A549 (cell line): ENCODE data around the gene SS18L1. TPM values are rescaled to one million over a fixed set of nuclear protein-coding genes. Genes with fewer than 3 reads are reported as not detected.

Experiments
- ATAC-seq, 2 experiments: fragments of 200-7000 bp in 1 of 2; fragments of >200 bp in 1 of 2; cut with Nextera tagmentation in 1 of 2; cut with Tn5 transposase in 1 of 2; 3 replicates each; pipeline versions ENCODE4 v1.8.0 to v1.9.1; 2018 to 2020; ENCODE audit warnings: mild to moderate bottlenecking in 1 of 2, moderate library complexity in 1 of 2
- CTCF ChIA-PET: fragments of 300-600 bp; sonication (Branson Sonifier 250); formaldehyde crosslinking; extraction: SDS; loops from one replicate; lab custom pipeline; 2021; ENCODE audit warnings: antibody characterized with exemption, inconsistent platforms; lab: Yijun Ruan, JAX
- POLR2A ChIA-PET: fragments of 350-600 bp; formaldehyde crosslinking; extraction: SDS; loops from one replicate; lab custom pipeline; 2021; ENCODE audit warnings: antibody characterized with exemption, inconsistent platforms; lab: Yijun Ruan, JAX
- DNase-seq, 2 experiments: peaks; one replicate each; pipeline versions ENCODE4 v3.0.0 to v3.0.0-alpha.2; 2011 to 2016; ENCODE audit warnings: low read depth in 1 of 2, low spot score in 1 of 2
- FAIRE-seq: peaks from 2 replicates; lab custom pipeline; 2011; peaks lifted over from hg19 to GRCh38; lab: Jason Lieb, UNC
- H3K27ac ChIP-seq, 2 experiments: fragments of >200 bp; sonication (Bioruptor Twin); formaldehyde crosslinking; 3 replicates each; pipeline ENCODE4 v1.5.1; 2016 to 2017
- H3K4me1 ChIP-seq: fragments of >200 bp; sonication (Bioruptor Twin); formaldehyde crosslinking; 3 replicates; pipeline ENCODE4 v1.6.1; 2016
- H3K4me2 ChIP-seq: fragments of >200 bp; sonication (Bioruptor Twin); formaldehyde crosslinking; 3 replicates; pipeline ENCODE4 v1.6.1; 2016
- H3K4me3 ChIP-seq: fragments of >200 bp; sonication (Bioruptor Twin); formaldehyde crosslinking; 3 replicates; pipeline ENCODE4 v1.5.1; 2016
- H3K9me3 ChIP-seq: fragments of >200 bp; sonication (Bioruptor Twin); formaldehyde crosslinking; 3 replicates; pipeline ENCODE4 v1.6.1; 2016
- ATOH8 ChIP-seq: fragments of 250-450 bp; sonication (Bioruptor Pico); IDR thresholded peaks from 2 replicates; pipeline ENCODE4 v1.5.0; 2020; ENCODE audit warnings: low read depth, mild to moderate bottlenecking, moderate library complexity
- CEBPB ChIP-seq, 2 experiments: fragments of >200 bp in 1 of 2; sonication (Bioruptor Twin) in 1 of 2; formaldehyde crosslinking in 1 of 2; IDR thresholded peaks; 2 replicates each; pipeline ENCODE4 v1.6.1; 2012 to 2016
- CHD2 ChIP-seq: fragments of 150-350 bp; IDR thresholded peaks from 2 replicates; pipeline ENCODE4 v1.6.1; 2014; ENCODE audit warnings: low read length; ENCODE audit not compliant: partially characterized antibody
- CHD4 ChIP-seq: fragments of 200-600 bp; sonication (generic); IDR thresholded peaks from 2 replicates; pipeline ENCODE4 v1.6.1; 2016; ENCODE audit warnings: antibody characterized with exemption, mild to moderate bottlenecking, borderline replicate concordance
- E2F6 ChIP-seq: IDR thresholded peaks from 2 replicates; pipeline ENCODE4 v1.6.1; 2012; ENCODE audit warnings: low read depth, borderline replicate concordance
- GATA3 ChIP-seq: IDR thresholded peaks from 2 replicates; pipeline ENCODE4 v1.6.1; 2012; ENCODE audit warnings: borderline replicate concordance
- HDAC2 ChIP-seq: fragments of 200-600 bp; sonication (generic); IDR thresholded peaks from 2 replicates; pipeline ENCODE4 v1.6.1; 2016
- HEYL ChIP-seq: fragments of 250-450 bp; sonication (Bioruptor Pico); IDR thresholded peaks from 2 replicates; pipeline ENCODE4 v1.8.0; 2021; ENCODE audit warnings: mild to moderate bottlenecking, moderate library complexity
- HOXA7 ChIP-seq: fragments of 250-450 bp; sonication (Bioruptor Pico); IDR thresholded peaks from 2 replicates; pipeline ENCODE4 v1.5.0; 2020; ENCODE audit warnings: mild to moderate bottlenecking, moderate library complexity
- HOXB13 ChIP-seq: fragments of 250-450 bp; sonication (Bioruptor Pico); IDR thresholded peaks from 2 replicates; pipeline ENCODE4 v1.5.0; 2020; ENCODE audit warnings: low read depth, mild to moderate bottlenecking, moderate library complexity
- JUN ChIP-seq, 2 experiments: fragments of >200 bp; sonication (Bioruptor Twin); formaldehyde crosslinking; IDR thresholded peaks; 2 replicates in 1 of 2; 3 replicates in 1 of 2; pipeline ENCODE4 v1.6.1; 2016 to 2017
- KDM5A ChIP-seq: fragments of 200-600 bp; sonication (generic); IDR thresholded peaks from 2 replicates; pipeline ENCODE4 v1.6.1; 2016; ENCODE audit warnings: antibody characterized with exemption, mild to moderate bottlenecking
- MYC ChIP-seq: IDR thresholded peaks from 2 replicates; pipeline ENCODE4 v1.6.1; 2012; ENCODE audit warnings: mild to moderate bottlenecking, inconsistent platforms, low read length, improper control_type of control experiment, borderline replicate concordance
- PHF8 ChIP-seq: fragments of 200-600 bp; sonication (generic); IDR thresholded peaks from 2 replicates; pipeline ENCODE4 v1.6.1; 2016; ENCODE audit warnings: low read depth, mild to moderate bottlenecking, antibody characterized with exemption, moderate library complexity, borderline replicate concordance
- RCOR1 ChIP-seq: fragments of 150-350 bp; IDR thresholded peaks from 2 replicates; pipeline ENCODE4 v1.6.1; 2014; ENCODE audit warnings: antibody characterized with exemption, low read length, low read depth
- REST ChIP-seq: fragments of 200-600 bp; sonication (generic); IDR thresholded peaks from 2 replicates; pipeline ENCODE4 v1.6.1; 2016; ENCODE audit warnings: antibody characterized with exemption, mild to moderate bottlenecking, moderate library complexity
- TP53 ChIP-seq: fragments of 250-450 bp; sonication (Bioruptor Pico); IDR thresholded peaks from 2 replicates; pipeline ENCODE4 v1.5.0; 2021; ENCODE audit warnings: mild to moderate bottlenecking, moderate library complexity
- ZC3H11A ChIP-seq: fragments of 450-650 bp; IDR thresholded peaks from 2 replicates; pipeline ENCODE4 v1.6.1; 2014; ENCODE audit warnings: antibody characterized with exemption, mild to moderate bottlenecking
- ZNF302 ChIP-seq: fragments of 250-450 bp; sonication (Bioruptor Pico); IDR thresholded peaks from 2 replicates; pipeline ENCODE4 v1.9.0; 2021; ENCODE audit warnings: inconsistent platforms, mild to moderate bottlenecking, moderate library complexity
- WGBS: methylation state at CpG from one replicate; pipeline ENCODE4 v1.1.6; 2017; ENCODE audit errors: missing lambda C conversion rate; 5-methylcytosine and 5-hydroxymethylcytosine counted together
- polyA plus RNA-seq, 4 experiments: library from polyadenylated mRNA; depleted of rRNA in 3 of 4; stranded (reverse); fragments of >200 nt; fragmentation: RNase III in 1 of 4; extraction: RNeasy Plus Mini Kit Qiagen cat#74134 plus additional on column Dnase treatment in 1 of 4; gene quantifications; 2 replicates in 3 of 4; 3 replicates in 1 of 4; pipeline ENCODE4 v1.2.3, GENCODE V29; 2011 to 2017

SS18L1 gene
- polyA plus RNA-seq, 2 of the 4 experiments (the other 2 are of a cell fraction), result 7.4 to 13.1 TPM

- peaks cover 18% of the 10 kb centered on the region for H3K4me1 ChIP-seq
- H3K4me2 ChIP-seq, result no peak overlapping the region
- ChIA-PET POLR2A (no interaction called here), CTCF (interaction anchor here (1.5 kb wide), 1 partner anchor 148 kb away, joined by 5 read pairs; no protein-coding TSS in a partner anchor)
- no peak for ATAC-seq
- DNase-seq, result no peak
- H3K27ac ChIP-seq, result no peak overlapping the region
- TF ChIP-seq ZC3H11A, result no peak
- no peak for TF ChIP-seq KDM5A
- TF ChIP-seq HEYL, result no peak
- no peak for TF ChIP-seq TP53 (CRISPR knock-in tag)
- no peak for TF ChIP-seq JUN (IDR thresholded peaks at IDR 0.05)
- no peak for TF ChIP-seq CEBPB (IDR thresholded peaks at IDR 0.05)
- no peak for TF ChIP-seq HDAC2
- TF ChIP-seq E2F6, result no peak
- no peak for TF ChIP-seq CHD4
- no peak for TF ChIP-seq RCOR1
- no peak for TF ChIP-seq HOXA7 (CRISPR knock-in tag)
- H3K4me3 ChIP-seq, result no peak overlapping the region
- WGBS, result 96% methylated on average over 11 of the region's 11 CpGs
- no peak for FAIRE-seq
- H3K9me3 ChIP-seq, result no peaks in the 10 kb centered on the region
Measured at GRCh38 chr20:62159052-62159451, 15.5 kb downstream of the SS18L1 start.

GRCh38 chr20:62159839-62160238, 16.3 kb downstream of the SS18L1 start:
- peaks cover 18% of the 10 kb centered on the region for H3K4me1 ChIP-seq
- H3K4me2 ChIP-seq, result no peak overlapping the region
- H3K9me3 ChIP-seq, result no peaks in the 10 kb centered on the region
- ATAC-seq, result no peak
- POLR2A ChIA-PET, result no interaction called here
- 91% methylated on average over 14 of the region's 14 CpGs for WGBS
- FAIRE-seq, result no peak
- TF ChIP-seq GATA3, result no peak
- no peak for TF ChIP-seq CHD2
- TF ChIP-seq ATOH8 (CRISPR knock-in tag), result no peak
- no peak for TF ChIP-seq HDAC2
- no peak for TF ChIP-seq HOXA7 (CRISPR knock-in tag)
- TF ChIP-seq PHF8, result no peak
- TF ChIP-seq REST, result no peak
- TF ChIP-seq TP53 (CRISPR knock-in tag), result no peak
- TF ChIP-seq MYC, result no peak
- no peak for TF ChIP-seq ZNF302 (CRISPR knock-in tag)
- no peak for DNase-seq
- CTCF ChIA-PET, result no interaction called here
- H3K4me3 ChIP-seq, result no peak overlapping the region
- H3K27ac ChIP-seq, result no peak overlapping the region

- POLR2A ChIA-PET, result no interaction called here
- peaks cover 16% of the 10 kb centered on the region for H3K4me1 ChIP-seq
- ATAC-seq, result no peak
- H3K27ac ChIP-seq, result no peak overlapping the region
- TF ChIP-seq HOXB13 (CRISPR knock-in tag), result no peak
- TF ChIP-seq, all 56 proteins: peak for 0
- Histone ChIP-seq H3K4me2 (no peak overlapping the region), H3K4me3 (no peak overlapping the region), H3K9me3 (no peaks in the 10 kb centered on the region)
- no peak for DNase-seq
- FAIRE-seq, result no peak
- CTCF ChIA-PET, result no interaction called here
- 96% methylated on average over 8 of the region's 9 CpGs for WGBS
Measured at GRCh38 chr20:62160253-62160652, 16.7 kb downstream of the SS18L1 start.
